Spinal cord (tissue), 10 donors: ENCODE results near the gene ZNG1C. TPM values are rescaled to one million over a fixed set of nuclear protein-coding genes. Genes with fewer than 3 reads are reported as not detected.
"Not testable (repeated sequence)": the region's sequence is repeated elsewhere in the genome, so short reads cannot be mapped to it uniquely, and the experiment has no call there.

ENCODE experiments used
- DNase-seq, 6 donors: peaks; one replicate each; pipeline versions ENCODE4 v3.0.0 to v3.0.0-alpha.2; 2013 to 2015; ENCODE audit warnings: low spot score in 6 of 6, low read depth in 4 of 6
- H3K27ac ChIP-seq: one replicate; pipeline ENCODE4 v1.5.1; 2013; ENCODE audit warnings: low read depth, low read length, control low read depth
- H3K27me3 ChIP-seq: one replicate; pipeline ENCODE4 v1.6.1; 2013; ENCODE audit warnings: low read length; ENCODE audit not compliant: control insufficient read depth, insufficient read depth
- H3K36me3 ChIP-seq: one replicate; pipeline ENCODE4 v1.6.1; 2013; ENCODE audit warnings: low read length; ENCODE audit not compliant: control insufficient read depth, insufficient read depth
- H3K4me1 ChIP-seq: one replicate; pipeline ENCODE4 v1.6.1; 2013; ENCODE audit warnings: low read length; ENCODE audit not compliant: control insufficient read depth, insufficient read depth
- H3K4me3 ChIP-seq: one replicate; pipeline ENCODE4 v1.5.1; 2013; ENCODE audit warnings: low read depth, low read length, control low read depth
- H3K9me3 ChIP-seq: one replicate; pipeline ENCODE4 v1.6.1; 2013; ENCODE audit warnings: low read length; ENCODE audit not compliant: control insufficient read depth, insufficient read depth
- WGBS: methylation state at CpG from one replicate; pipeline ENCODE4 v1.1.5; 2013; ENCODE audit warnings: missing lambda C conversion rate; ENCODE audit not compliant: insufficient coverage; 5-methylcytosine and 5-hydroxymethylcytosine counted together
- long read RNA-seq, 4 donors: transcript quantifications; one replicate each; lab custom pipeline, GENCODE V29; 2026
- polyA plus RNA-seq, 2 donors: library from polyadenylated mRNA; unstranded; fragments of 120-200 nt; gene quantifications; one replicate each; pipeline ENCODE4 v1.2.1, GENCODE V29; 2013; ENCODE audit not compliant: insufficient read length in 2 of 2
- total RNA-seq, 2 donors: library from RNA; depleted of rRNA in 1 of 2; stranded (reverse); fragments of 120-200 nt in 1 of 2; fragments of >200 nt in 1 of 2; gene quantifications; one replicate each; pipeline versions ENCODE4 v1.2.3 to v1.2.4, GENCODE V29; 2013 to 2014
- donor health status: healthy.

Gene ZNG1C
- 10 to 100 TPM; 27.5 to 28.6 TPM for total RNA-seq
- polyA plus RNA-seq, result 10 to 100 TPM; 23.1 to 30.8 TPM
- long read RNA-seq, donor 1, transcript CBWD3-206 (3 exons, 1,736 nt), result major isoform, 22 of 29 reads
- long read RNA-seq, donor 1, partial matches to known transcripts, result 7 of 29 reads
- long read RNA-seq, donor 1, other reads (novel, unspliced or antisense), result 0 of 29 reads
- long read RNA-seq, donor 2, partial matches to known transcripts, result 0 of 3 reads
- long read RNA-seq, donor 2, other reads (novel, unspliced or antisense), result 0 of 3 reads
- long read RNA-seq, donor 3, transcript CBWD3-206 (3 exons, 1,736 nt), result major isoform, 5 of 5 reads
- long read RNA-seq, donor 3, partial matches to known transcripts, result 0 of 5 reads
- long read RNA-seq, donor 3, other reads (novel, unspliced or antisense), result 0 of 5 reads
- long read RNA-seq, donor 4, transcript CBWD3-206 (3 exons, 1,736 nt), result major isoform, 5 of 13 reads
- long read RNA-seq, donor 4, partial matches to known transcripts, result 8 of 13 reads
- long read RNA-seq, donor 4, other reads (novel, unspliced or antisense), result 0 of 13 reads

DNA sequence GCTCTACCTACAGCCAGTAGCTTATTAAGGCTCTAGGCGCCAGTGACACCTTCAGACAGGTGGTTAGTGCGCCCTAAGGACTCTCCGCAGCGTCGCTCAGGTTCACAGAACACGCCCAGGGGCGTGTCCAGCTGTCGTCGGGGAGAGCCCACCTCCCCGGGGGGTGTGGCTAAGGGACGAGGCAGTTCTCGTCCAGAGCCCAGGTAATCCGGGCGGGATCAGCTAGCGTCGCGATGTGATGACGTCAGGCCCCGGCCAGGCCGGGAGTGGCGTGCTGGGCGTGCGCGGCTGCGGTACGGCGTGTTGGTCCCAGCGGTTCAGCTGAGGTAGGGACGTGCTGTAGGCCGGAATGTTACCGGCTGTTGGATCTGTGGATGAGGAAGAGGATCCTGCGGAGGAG, at the start of gene ZNG1C:
ZNG1C (plus strand) TSS at position 301 of the 400 bp plus-strand sequence; CDS start at position 350, 49 bp downstream.
- WGBS, result no CpG with 5 or more reads among the region's 32 CpGs
- H3K9me3 ChIP-seq, H3K27me3 ChIP-seq, DNase-seq, H3K4me1 ChIP-seq, H3K4me3 ChIP-seq, H3K27ac ChIP-seq, H3K36me3 ChIP-seq: not testable (repeated sequence)

DNA sequence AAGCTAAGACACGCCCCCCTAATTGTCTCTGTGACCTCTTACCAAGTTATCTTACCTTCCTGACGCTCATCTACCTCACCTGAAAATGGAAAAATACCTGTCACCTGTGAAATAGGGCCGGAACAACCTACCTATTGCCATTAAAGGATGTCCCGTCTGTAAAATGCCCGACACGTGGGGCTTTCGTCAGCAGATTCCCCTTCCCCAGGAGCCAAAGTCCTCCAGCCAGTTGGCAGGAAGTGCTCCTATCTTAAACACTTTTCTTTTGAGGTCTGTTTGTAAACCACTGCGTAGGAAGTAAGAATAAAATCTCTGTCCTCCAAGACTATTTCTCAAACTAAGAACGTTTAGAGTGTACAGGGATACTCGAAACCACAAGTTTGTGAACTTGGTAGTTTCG, 654 bp downstream of the ZNG1C start:
- not testable (repeated sequence) for DNase-seq, H3K36me3 ChIP-seq, H3K27me3 ChIP-seq, H3K9me3 ChIP-seq, H3K4me3 ChIP-seq, H3K4me1 ChIP-seq, H3K27ac ChIP-seq
- WGBS, result no CpG with 5 or more reads among the region's 11 CpGs

DNA sequence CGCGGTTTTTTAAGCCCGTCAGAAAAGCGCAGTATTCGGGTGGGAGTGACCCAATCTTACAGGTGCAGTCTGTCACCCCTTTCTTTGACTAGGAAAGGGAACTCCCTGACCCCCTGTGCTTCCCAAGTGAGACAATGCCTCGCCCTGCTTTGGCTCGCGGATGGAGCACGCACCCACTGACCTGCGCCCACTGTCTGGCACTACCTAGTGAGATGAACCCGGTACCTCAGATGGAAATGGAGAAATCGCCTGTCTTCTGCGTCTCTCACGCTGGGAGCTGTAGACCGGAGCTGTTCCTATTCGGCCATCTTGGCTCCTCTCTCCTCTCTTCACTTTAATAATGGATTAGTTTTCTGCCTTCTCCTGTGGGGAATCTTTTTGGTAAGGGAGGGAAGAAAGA, 39.3 kb downstream of the ZNG1C start:
- not testable (repeated sequence) for DNase-seq, H3K4me3 ChIP-seq, H3K4me1 ChIP-seq, H3K36me3 ChIP-seq, H3K27ac ChIP-seq, H3K9me3 ChIP-seq, H3K27me3 ChIP-seq
- no CpG with 5 or more reads among the region's 16 CpGs for WGBS

DNA sequence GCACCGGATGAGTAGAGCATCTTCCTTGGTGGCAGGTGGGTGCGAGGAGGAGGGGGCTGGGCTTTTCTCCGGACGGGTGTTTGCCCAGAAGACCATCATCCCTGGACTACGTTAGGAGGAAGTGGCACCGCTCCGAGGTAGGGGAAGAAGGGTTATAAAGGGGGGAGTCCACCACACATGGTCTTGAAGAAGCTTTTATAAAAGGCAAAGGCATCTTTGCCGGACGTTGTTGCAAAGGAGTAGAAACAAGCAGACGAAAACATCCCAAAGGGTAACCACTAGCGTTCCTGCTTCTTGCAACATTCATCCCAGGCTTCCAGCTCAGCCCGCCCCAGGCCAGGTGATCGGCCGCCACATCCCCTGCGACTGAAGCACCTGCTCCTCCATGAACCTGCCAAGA, 60.8 kb downstream of the ZNG1C start, which contains the start of gene FOXD4L3:
FOXD4L3 (plus strand) TSS at position 301 of the 400 bp plus-strand sequence; CDS start at position 386, 85 bp downstream.
- WGBS, result no CpG with 5 or more reads among the region's 15 CpGs
- not testable (repeated sequence) for H3K9me3 ChIP-seq, H3K27me3 ChIP-seq, H3K27ac ChIP-seq, H3K36me3 ChIP-seq, DNase-seq, H3K4me3 ChIP-seq, H3K4me1 ChIP-seq

DNA sequence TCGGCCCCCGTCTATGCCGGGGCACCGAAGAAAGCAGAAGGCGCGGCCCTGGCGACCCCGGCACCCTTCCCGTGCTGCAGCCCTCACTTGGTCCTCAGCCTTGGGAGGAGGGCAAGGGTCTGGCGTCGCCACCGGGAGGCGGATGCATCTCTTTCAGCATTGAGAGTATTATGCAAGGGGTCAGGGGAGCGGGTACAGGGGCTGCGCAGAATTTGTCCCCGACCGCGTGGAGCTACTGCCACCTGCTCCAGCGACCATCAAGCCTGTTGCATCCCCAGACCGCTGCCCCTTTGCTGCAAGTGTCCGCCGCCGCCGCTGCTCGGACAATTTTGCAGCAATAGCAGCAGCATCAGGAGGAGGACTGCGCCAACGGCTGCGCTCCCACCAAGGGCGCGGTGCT, 62.0 kb downstream of the ZNG1C start:
- no CpG with 5 or more reads among the region's 30 CpGs for WGBS
- not testable (repeated sequence) for H3K9me3 ChIP-seq, H3K4me3 ChIP-seq, DNase-seq, H3K4me1 ChIP-seq, H3K27me3 ChIP-seq, H3K27ac ChIP-seq, H3K36me3 ChIP-seq

DNA sequence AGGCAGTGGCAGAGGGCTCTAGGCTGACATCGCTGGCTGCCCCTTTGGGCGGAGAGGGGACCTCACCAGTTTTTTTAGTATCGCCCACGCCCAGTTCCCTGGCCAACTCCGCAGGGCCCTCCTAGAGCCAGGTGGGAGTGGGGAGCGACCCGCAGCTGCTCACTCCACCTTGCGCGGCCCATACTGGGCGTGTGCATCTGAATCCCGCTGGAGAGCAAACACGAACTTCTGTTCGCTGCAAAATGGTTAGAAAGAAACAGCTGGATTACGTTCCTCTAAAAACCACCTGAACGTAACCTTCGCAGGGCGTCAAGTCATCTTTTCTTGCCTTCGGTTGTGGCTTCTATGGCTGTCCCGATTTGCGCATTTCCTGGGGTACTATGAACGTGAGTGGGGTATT, 62.4 kb downstream of the ZNG1C start:
- H3K9me3 ChIP-seq, H3K36me3 ChIP-seq, H3K4me3 ChIP-seq, H3K27me3 ChIP-seq, H3K27ac ChIP-seq, DNase-seq, H3K4me1 ChIP-seq: not testable (repeated sequence)
- WGBS, result no CpG with 5 or more reads among the region's 21 CpGs

DNA sequence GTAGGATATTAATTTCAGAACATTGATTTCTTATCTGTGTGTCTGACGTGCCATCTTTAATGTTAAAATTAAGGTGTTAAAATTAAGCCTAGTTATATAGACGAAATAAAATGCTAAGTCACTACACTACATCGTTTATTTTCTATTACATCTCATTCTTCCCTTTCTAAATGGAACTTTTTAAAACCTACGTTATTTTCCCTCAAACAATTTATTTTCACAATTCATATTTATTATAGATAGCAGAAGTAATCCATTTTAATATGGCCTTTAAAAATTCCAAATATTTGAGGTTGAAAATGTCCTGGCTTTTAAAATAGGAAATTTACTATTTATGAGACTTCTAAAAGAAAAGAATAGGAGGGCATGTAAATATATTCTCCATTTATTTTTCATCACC, 63.0 kb downstream of the ZNG1C start:
- H3K27me3 ChIP-seq, H3K9me3 ChIP-seq, H3K36me3 ChIP-seq, H3K4me1 ChIP-seq, DNase-seq, H3K4me3 ChIP-seq, H3K27ac ChIP-seq: not testable (repeated sequence)
- WGBS, result no CpG with 5 or more reads among the region's 4 CpGs

DNA sequence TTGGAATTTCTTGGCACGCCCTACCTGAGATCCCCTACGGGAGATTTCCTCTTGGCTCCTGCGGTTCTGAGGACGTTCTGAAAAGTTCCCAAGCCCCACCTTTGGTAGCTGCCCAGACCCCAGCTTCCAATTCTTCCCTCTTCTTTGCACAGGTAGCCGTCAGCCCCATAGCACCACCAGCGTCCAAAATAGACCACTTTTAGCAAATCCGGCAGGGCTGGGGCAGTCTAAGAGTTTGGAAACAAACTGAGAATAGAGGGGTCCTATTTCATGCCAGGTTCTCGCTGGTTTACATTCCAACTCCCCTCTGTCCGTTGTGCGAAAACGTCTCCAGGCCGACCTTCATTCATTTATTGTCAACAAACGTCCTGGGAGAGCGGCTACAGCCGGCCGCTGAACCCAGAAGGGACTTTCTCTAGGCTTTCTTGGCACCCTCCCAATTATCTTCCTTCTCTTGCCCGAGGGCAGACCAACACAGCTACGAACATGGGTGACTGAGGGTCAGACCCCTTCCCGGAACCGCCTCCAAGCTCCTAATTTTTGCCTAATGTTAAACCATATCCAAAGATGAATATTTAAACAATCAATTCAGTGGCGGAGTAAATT, 64.0 kb downstream of the ZNG1C start:
- H3K9me3 ChIP-seq, H3K36me3 ChIP-seq, H3K27me3 ChIP-seq, DNase-seq, H3K4me1 ChIP-seq, H3K4me3 ChIP-seq, H3K27ac ChIP-seq: not testable (repeated sequence)
- WGBS, result 0% methylated on average over 1 of the region's 21 CpGs

DNA sequence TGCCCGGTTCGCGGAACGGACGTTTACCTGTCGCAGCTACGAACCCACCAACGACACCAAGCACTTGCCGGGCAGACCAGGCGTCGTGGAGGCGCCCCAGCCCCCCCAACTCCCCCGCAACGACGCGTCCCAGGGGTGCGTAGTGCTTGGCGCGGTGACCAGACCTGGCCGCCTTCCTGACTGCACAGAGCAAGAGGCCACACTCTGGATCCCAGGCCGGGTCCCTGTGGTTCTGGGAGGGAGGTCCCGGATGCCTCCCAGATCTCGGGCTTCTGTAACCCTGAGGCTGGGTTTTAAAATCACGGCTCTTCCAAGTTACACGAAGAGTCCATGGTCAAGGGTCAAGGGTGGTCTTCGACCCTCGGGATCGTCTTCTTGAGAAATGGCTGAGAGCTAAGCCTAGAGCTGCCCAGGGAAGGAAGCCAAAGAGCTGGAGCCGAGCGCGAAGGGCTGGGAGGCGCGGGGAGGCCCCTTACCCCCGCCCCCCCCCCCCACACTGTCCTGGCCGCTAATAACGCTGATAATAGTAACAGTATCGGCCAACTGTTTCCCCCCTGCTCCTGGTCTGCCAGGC, 64.7 kb downstream of the ZNG1C start:
- WGBS, result 5% methylated on average over 6 of the region's 37 CpGs
- H3K9me3 ChIP-seq, DNase-seq, H3K4me1 ChIP-seq, H3K27ac ChIP-seq, H3K36me3 ChIP-seq, H3K27me3 ChIP-seq, H3K4me3 ChIP-seq: not testable (repeated sequence)
